HG03442 (cell line): Measurements from ENCODE around the gene LUZP4.
"Not testable (repeated sequence)": the region's sequence is repeated elsewhere in the genome, so short reads cannot be mapped to it uniquely, and the experiment has no call there.

Experiments used
- ATAC-seq: cut with Tn5 transposase; IDR thresholded peaks from one replicate; pipeline ENCODE4 v1.9.1; 2021; ENCODE audit warnings: mild to moderate bottlenecking, moderate library complexity; ENCODE audit not compliant: unreplicated experiment

The LUZP4 gene

DNA sequence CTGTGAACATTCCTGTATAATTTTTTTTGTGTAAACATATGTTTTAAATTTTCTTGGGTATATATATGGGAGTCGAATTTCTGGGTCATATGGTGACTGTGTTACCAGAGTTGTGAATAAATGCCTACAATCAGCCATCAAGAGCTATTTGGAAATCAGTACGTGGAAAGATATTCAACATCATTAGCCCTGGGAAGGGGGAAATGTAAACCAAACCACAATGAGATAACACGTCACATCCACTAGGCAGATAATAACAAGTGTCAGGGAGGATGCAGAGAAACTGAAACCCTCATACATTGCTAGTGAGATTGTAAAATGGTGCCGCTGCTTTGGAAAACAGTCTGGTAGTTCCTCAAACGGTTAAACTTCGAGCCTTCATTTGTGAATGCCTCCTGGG, 43.9 kb downstream of the LUZP4 start:
- ATAC-seq, result no peak

DNA sequence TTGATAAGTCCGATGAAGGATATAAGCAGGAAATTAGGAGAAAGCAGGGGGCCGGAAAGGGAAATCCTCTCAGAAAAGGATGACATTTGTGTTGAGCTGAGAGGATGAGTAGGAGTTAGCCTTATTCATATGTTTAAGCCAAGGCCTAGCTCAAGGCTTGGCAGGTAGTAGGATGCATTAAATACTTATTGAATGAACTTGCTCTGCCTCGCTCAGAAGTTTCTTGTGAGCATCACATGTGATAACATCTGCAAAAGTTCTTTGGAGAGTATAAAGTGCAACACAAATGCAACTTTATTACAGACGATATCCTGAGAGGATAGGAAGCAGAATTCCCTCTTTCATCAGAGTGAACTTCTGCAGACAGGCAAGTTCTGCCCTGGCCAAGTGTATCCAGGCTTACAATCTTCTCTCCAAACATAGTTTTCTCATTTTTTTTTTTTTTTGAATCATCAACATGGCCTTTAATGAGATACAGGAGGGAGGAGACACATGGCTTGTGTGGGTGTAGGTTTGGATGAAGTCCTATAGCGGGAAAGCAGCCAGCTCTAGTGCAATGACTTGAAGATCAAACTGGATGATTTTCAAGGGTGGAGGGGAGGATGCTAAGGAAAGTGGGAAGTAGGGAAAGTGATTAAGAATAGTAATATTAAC, 48.1 kb downstream of the LUZP4 start:
- no peak for ATAC-seq

DNA sequence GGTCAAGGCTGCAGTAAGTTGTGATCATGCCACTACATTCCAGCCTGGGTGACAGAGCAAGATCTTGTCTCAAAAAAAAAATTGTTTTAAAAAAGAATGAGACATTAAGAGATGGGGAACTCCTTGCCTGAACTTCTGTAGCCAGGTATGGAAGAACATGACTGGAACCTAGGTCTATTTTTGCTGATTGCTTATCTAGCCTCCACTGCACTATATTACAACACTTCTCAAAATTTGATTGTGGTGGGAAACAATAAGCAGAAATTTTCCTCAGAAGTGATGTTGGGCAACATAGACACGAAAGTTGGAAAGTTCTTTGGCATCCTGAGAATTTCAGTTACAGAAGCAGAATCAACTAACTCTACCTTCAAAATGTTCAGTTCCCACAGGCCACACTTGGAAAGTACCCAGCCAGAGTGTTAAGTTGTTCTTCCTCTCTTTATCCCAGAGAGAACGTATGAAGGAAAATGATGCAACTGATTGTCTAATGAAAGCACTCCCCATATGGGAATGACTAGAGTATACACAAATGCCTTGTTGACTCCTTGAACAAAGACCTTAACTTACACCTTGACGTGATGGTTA, 50.0 kb downstream of the LUZP4 start:
- ATAC-seq, result no peak

DNA sequence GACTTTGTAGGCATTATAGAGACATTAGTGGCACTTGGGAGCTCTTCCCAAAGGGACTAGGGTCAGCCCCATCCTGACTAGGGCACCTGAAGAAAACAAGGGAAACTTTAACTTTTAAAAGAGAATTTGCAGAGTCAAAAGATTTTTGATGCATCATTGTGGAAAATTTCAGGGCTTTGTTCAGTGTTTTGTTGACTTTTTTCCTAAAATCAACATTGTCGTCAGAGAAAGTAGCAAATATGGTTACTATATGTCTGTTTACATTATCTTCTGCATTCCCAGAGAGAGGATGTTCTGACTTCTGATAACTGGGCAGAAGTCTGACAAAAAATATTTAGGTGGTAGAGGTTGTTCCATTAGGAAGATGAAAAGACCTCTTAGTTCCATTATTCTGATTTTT, 51.9 kb downstream of the LUZP4 start:
- ATAC-seq, result no peak

DNA sequence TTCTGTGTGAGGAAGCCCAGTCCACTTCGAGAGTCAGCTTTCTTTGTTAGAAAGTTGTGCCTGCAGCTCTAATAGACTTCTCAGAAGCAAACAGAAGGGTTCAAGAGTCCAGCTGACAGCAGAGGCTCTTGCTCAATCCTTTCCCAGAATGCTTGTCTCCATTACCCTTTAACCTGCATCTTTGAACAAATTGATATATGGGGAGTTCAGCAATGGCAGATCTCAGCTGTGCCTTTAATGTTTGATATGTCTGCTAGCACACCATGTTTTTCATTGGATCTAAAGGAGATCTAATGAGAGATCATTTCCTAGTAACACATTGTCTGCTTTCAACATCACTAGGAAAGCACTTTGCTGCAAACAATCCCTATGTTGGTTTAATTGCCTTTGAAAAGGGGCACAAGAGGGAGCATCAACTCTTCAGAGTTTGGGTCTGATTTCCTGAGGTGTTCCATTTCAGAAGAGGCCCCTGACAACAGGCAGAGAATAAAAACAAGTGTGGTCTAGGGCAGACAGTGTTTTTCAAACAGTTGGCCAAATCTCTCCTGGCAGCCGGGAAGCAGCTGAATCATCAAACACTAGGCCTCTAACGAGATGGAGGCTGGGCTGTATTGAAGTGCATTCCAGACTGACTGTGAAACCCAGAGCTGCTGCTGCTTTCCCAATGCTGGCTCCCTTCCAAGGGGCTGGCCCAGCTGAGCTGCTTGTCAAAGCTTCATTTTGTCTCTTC, 55.5 kb downstream of the LUZP4 start:
- no peak for ATAC-seq

DNA sequence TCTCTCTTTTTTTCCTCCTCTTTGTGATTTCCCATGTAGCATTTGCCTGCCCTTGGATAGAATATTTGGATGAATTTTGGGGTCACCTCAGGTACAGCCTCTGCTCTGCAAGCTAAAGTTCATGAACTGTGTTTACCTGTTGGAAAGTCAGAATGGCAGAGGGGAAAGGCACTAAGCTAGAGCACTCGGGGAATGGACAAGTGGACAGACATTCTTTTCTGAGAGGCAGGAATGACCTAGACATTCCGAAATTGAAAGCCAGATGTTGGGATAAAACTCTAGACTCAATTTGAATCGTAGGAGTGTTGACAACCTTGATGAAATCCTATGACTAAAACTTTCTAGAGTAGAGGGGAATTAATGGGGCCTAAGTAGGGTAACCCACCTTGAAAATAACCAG, 56.1 kb downstream of the LUZP4 start:
- ATAC-seq, result no peak

DNA sequence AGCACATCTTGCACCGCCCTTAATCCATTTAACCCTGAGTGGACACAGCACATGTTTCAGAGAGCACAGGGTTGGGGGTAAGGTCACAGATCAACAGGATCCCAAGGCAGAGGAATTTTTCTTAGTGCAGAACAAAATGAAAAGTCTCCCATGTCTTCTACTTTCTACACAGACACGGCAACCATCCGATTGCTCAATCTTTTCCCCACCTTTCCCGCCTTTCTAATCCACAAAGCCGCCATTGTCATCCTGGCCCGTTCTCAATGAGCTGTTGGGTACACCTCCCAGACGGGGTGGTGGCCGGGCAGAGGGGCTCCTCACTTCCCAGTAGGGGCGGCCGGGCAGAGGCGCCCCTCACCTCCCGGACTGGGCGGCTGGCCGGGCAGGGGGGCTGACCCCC, 57.2 kb downstream of the LUZP4 start:
- not testable (repeated sequence) for ATAC-seq

DNA sequence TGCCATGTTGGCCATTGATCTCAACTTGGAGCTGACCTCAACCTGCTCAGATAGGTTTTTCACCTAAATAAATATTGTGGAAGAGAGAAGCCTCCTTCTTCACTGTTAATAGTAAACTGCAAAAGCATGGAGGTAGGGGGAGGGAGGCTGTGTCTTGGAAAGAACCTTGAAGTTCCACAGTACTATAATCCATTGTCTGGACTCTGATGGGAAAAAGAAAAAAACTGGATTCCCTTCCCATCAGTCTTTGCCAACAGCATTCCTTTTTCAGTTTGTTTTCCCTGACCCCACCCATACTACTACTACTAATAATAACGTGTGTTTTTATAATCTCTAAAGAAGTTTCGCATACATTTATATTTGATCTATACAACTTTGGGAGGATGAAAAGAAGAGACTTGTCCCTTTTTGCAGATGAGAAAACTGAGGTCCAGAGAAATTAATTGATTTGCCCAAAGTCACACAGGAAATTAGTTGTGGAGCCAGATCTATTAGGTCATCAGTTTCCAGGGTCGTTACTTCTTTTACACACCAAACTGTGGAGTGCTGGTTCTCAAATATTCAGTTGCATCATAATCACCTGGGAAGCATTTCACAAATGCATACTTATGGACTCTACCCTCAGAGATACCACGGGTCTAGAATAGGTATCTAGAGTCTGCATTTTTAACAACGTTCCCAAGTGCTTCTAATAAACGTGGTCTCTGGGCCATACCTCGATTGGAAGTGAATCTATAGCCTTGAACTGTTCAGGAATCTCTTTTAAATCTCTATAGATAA, 59.1 kb downstream of the LUZP4 start:
- ATAC-seq, result no peak

DNA sequence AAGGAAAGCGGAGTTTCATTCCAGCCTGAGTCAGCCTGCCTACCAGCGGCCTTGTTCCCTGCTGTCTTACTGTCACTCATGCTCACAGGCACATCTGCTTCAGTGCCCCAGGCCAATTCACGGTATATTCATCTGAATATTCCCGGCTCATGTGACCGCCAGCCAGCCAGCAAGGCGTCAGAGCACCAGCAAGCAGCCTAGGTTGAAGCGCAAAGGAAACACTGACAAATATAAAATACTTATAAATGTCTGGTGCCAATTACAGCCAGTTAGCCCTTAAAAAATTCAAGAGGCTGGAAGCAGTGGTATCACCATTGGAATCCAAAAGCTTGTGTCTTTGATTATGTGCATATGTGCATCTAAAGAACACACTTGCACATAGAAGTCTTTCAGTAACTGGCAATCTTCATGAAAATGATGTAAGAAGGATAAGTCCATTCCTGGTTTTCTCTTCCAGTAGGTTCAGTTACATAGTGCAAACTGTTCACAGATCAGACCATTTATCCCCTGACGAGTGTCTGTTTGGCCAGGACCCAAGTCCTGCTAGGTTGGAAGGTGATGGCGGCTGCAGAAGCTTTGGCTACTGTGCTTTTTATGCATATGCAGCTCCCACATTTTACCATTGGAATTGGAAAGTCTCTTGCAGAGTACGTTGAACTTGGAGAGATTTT, 61.3 kb downstream of the LUZP4 start:
- ATAC-seq, result no peak

DNA sequence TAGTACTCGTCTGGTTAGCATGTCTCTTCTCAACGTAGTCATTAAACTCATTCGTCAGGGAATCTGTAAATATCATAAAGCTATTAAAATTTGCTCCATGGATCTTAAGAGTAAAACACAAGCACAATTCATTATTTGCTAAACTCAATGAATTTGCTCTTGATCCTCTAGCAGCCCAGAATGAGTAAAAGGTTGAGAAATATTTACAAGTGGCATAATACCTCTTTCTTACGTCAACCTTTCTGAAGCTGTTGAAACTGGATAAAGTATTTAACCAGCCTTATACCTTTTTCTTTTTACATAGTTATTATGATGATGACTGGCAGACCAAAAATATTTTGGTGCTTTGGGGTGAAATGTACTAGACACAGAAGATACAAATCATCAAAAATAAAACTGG, 66.9 kb downstream of the LUZP4 start:
- ATAC-seq, result no peak
